DOHH2 (cell line): Measurements from ENCODE around the gene NDRG2.

Source experiments
- H3F3A ChIP-seq: fragments of 200-600 bp; sonication (generic), shearing (Covaris generic); 2 replicates; pipeline ENCODE4 v1.6.0; 2016; ENCODE audit warnings: antibody characterized with exemption, mild to moderate bottlenecking; ENCODE audit not compliant: control insufficient read depth, insufficient read depth
- H3K27ac ChIP-seq: fragments of 200-600 bp; sonication (generic); 2 replicates; pipeline ENCODE4 v1.5.1; 2014; ENCODE audit warnings: low read depth, mild to moderate bottlenecking, low read length, moderate library complexity
- H3K27me3 ChIP-seq: fragments of 200-600 bp; sonication (generic); 2 replicates; pipeline ENCODE4 v1.6.1; 2014; ENCODE audit warnings: mild to moderate bottlenecking, low read length, mixed read lengths; ENCODE audit not compliant: control insufficient read depth
- H3K36me3 ChIP-seq: fragments of 200-600 bp; sonication (generic); 2 replicates; pipeline ENCODE4 v1.6.1; 2014; ENCODE audit warnings: mild to moderate bottlenecking, low read length, moderate library complexity, mixed read lengths; ENCODE audit not compliant: control insufficient read depth
- H3K4me1 ChIP-seq: fragments of 200-600 bp; sonication (generic); 2 replicates; pipeline ENCODE4 v1.6.1; 2014; ENCODE audit warnings: mild to moderate bottlenecking, low read length, mixed read lengths; ENCODE audit not compliant: control insufficient read depth
- H3K4me2 ChIP-seq: fragments of 200-600 bp; sonication (generic); 2 replicates; pipeline ENCODE4 v1.6.0; 2014; ENCODE audit warnings: mild to moderate bottlenecking, low read length, moderate library complexity
- H3K4me3 ChIP-seq: fragments of 200-600 bp; sonication (generic); 2 replicates; pipeline ENCODE4 v1.5.1; 2014; ENCODE audit warnings: mild to moderate bottlenecking, low read length, mixed read lengths
- H3K79me2 ChIP-seq: fragments of 200-600 bp; sonication (generic); 2 replicates; pipeline ENCODE4 v1.6.1; 2014; ENCODE audit warnings: mild to moderate bottlenecking, low read length, mixed read lengths; ENCODE audit not compliant: control insufficient read depth
- H3K9me2 ChIP-seq: fragments of 200-600 bp; sonication (generic); replicated peaks from 2 replicates; pipeline ENCODE4 v1.6.1; 2014; ENCODE audit warnings: mild to moderate bottlenecking, low read length, mixed read lengths; ENCODE audit not compliant: control insufficient read depth
- H3K9me3 ChIP-seq: fragments of 200-600 bp; sonication (generic); 2 replicates; pipeline ENCODE4 v1.6.1; 2014; ENCODE audit warnings: antibody characterized with exemption, low read length, mixed read lengths; ENCODE audit not compliant: control insufficient read depth, insufficient read depth
- H4K20me1 ChIP-seq: fragments of 200-600 bp; sonication (generic); 2 replicates; pipeline ENCODE4 v1.6.0; 2014; ENCODE audit warnings: low read depth, mild to moderate bottlenecking, antibody characterized with exemption, low read length, moderate library complexity; ENCODE audit not compliant: control insufficient read depth, insufficient read depth
- EZH2phosphoT487 ChIP-seq: fragments of 200-600 bp; sonication (generic); IDR thresholded peaks from 2 replicates; pipeline ENCODE4 v1.6.1; 2017; ENCODE audit warnings: borderline replicate concordance, mild to moderate bottlenecking, antibody characterized with exemption, low read length, moderate library complexity, mixed read lengths
- TF ChIP-seq, protein P1 (sequence below): fragments of 200-600 bp; sonication (generic); IDR thresholded peaks from one replicate; pipeline ENCODE4 v1.5.1; 2014; ENCODE audit warnings: antibody characterized with exemption, mild to moderate bottlenecking, low read depth, low read length; ENCODE audit not compliant: poor library complexity, severe bottlenecking

Gene NDRG2

DNA sequence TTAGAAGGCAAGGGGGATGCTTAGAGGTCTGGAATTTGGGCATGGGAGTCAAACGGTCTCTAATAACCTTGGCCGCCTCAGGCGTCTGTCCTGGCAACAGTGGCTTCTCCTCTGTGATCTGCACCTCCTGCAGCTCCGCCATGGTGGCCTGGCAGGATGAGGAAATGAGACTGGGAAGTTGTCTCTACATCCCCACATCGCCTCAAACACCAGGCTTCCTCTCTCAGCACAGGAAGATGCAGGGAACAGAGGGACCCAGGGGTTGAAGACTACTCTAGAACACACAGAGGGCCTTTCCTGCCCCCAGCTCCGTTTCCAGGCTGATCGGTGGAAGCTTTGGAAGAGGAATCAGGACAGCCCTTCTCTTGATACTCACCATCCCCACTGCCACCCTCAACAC, 1.7 kb downstream of the NDRG2 start:
- H3K79me2 ChIP-seq = no peaks in the 10 kb centered on the region
- no peak overlapping the region for H3K27ac ChIP-seq
- no peak overlapping the region for H3K4me3 ChIP-seq
- TF ChIP-seq EZH2phosphoT487 = no peak
- TF ChIP-seq, protein P1, sequence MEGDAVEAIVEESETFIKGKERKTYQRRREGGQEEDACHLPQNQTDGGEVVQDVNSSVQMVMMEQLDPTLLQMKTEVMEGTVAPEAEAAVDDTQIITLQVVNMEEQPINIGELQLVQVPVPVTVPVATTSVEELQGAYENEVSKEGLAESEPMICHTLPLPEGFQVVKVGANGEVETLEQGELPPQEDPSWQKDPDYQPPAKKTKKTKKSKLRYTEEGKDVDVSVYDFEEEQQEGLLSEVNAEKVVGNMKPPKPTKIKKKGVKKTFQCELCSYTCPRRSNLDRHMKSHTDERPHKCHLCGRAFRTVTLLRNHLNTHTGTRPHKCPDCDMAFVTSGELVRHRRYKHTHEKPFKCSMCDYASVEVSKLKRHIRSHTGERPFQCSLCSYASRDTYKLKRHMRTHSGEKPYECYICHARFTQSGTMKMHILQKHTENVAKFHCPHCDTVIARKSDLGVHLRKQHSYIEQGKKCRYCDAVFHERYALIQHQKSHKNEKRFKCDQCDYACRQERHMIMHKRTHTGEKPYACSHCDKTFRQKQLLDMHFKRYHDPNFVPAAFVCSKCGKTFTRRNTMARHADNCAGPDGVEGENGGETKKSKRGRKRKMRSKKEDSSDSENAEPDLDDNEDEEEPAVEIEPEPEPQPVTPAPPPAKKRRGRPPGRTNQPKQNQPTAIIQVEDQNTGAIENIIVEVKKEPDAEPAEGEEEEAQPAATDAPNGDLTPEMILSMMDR = no peak
- no peaks in the 10 kb centered on the region for H3F3A ChIP-seq
- H3K4me1 ChIP-seq = no peaks in the 10 kb centered on the region
- no peak overlapping the region for H3K4me2 ChIP-seq
- H3K9me2 ChIP-seq = no peaks in the 10 kb centered on the region
- H4K20me1 ChIP-seq = no peaks in the 10 kb centered on the region
- no peaks in the 10 kb centered on the region for H3K36me3 ChIP-seq
- H3K27me3 ChIP-seq = peaks cover 47% of the 10 kb centered on the region
- H3K9me3 ChIP-seq = no peaks in the 10 kb centered on the region

DNA sequence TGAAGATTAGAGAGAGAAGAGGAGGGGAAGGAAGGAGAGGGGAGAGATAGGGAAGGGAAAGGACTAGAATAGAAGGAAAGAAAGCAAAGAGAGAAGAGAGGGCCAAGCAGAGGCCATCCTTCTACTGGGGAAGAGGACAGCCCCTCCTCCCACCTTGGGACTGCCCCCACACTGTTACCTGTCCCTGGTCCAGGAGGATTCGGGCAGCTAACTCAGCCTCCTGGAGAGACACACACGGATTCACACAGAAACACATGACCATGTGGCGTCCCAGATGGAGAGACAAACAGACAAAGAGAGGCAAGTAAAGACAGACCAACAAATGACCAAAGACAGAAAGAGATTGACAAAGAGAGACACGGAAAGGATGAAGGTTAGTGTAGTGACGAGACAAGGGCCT, 2.2 kb downstream of the NDRG2 start:
- H3K9me2 ChIP-seq = no peaks in the 10 kb centered on the region
- no peaks in the 10 kb centered on the region for H3K79me2 ChIP-seq
- no peaks in the 10 kb centered on the region for H4K20me1 ChIP-seq
- no peaks in the 10 kb centered on the region for H3K9me3 ChIP-seq
- H3K4me3 ChIP-seq = no peak overlapping the region
- H3K4me1 ChIP-seq = no peaks in the 10 kb centered on the region
- H3K4me2 ChIP-seq = no peak overlapping the region
- H3K27me3 ChIP-seq = peaks cover 47% of the 10 kb centered on the region
- TF ChIP-seq, protein P1 = no peak
- no peak for TF ChIP-seq EZH2phosphoT487
- H3K36me3 ChIP-seq = no peaks in the 10 kb centered on the region
- H3K27ac ChIP-seq = no peak overlapping the region
- no peaks in the 10 kb centered on the region for H3F3A ChIP-seq

DNA sequence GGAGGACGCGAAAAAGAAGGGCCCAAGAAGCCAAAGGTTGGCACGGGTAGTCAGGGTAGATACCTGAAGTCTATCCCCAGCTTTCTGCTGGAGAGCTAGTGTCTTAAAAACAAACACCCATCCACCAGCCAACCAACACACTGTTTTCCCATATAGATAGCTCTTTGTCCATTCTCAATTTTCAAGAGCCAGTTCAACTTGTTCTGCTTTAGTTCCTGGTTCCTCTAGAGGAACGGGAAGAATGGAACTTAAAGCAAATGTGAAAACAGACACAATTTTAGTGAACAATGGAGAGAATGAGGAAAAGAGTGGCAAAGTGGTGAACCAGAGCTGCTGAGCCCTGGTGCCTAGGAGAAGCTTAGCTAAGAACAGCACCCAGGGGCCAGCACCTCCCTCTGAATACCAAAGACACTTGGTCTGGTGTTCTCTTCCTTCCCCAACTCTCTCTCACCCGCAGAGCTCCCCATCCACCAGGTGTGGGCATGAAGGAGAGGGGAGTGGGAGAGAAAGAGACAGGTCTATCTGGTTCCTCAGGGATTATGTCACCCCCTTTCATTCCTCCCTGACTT, 3.8 kb downstream of the NDRG2 start:
- Histone ChIP-seq H3K9me3 (no peaks in the 10 kb centered on the region), H3K36me3 (no peaks in the 10 kb centered on the region), H3K4me1 (no peaks in the 10 kb centered on the region), H3F3A (no peaks in the 10 kb centered on the region), H3K9me2 (no peaks in the 10 kb centered on the region), H3K79me2 (no peaks in the 10 kb centered on the region), H3K27ac (no peak overlapping the region), H4K20me1 (no peaks in the 10 kb centered on the region), H3K4me2 (no peak overlapping the region), H3K4me3 (no peak overlapping the region), H3K27me3 (peaks cover 44% of the 10 kb centered on the region)
- TF ChIP-seq, protein P1 = no peak
- TF ChIP-seq EZH2phosphoT487 = no peak
